Pancreas (tissue), 10 donors: ENCODE data around the gene LRP2BP. TPM values are rescaled to one million over a fixed set of nuclear protein-coding genes. Genes with fewer than 3 reads are reported as not detected.
"Not testable (repeated sequence)": the region's sequence is repeated elsewhere in the genome, so short reads cannot be mapped to it uniquely, and the experiment has no call there.

Experiments used
- ATAC-seq, 4 donors: fragments of 200-7000 bp; cut with Tn5 transposase; one replicate each; pipeline versions ENCODE4 v1.8.0 to v1.9.1; 2020; ENCODE audit warnings: mild to moderate bottlenecking in 4 of 4, moderate library complexity in 4 of 4
- DNase-seq, 6 donors: peaks; one replicate each; pipeline ENCODE4 v3.0.0-alpha.2; 2020
- FAIRE-seq: peaks from 2 replicates; lab custom pipeline; 2012; peaks lifted over from hg19 to GRCh38; lab: Jason Lieb, UNC
- H3K27ac ChIP-seq, 4 donors: fragments of 200-600 bp; sonication (generic); 1 replicate in 3 of 4; 2 replicates in 1 of 4; pipeline versions ENCODE4 v1.5.0 to v1.8.0; 2020
- H3K27me3 ChIP-seq, 4 donors: fragments of 200-600 bp; one replicate each; pipeline ENCODE4 v1.8.0; 2021
- H3K36me3 ChIP-seq, 3 donors: fragments of 200-600 bp; sonication (generic) in 1 of 3; one replicate each; pipeline versions ENCODE4 v1.5.0 to v1.8.0; 2020 to 2021
- H3K4me1 ChIP-seq, 3 donors: fragments of 200-600 bp; one replicate each; pipeline ENCODE4 v1.8.0; 2021
- H3K4me3 ChIP-seq, 4 donors: fragments of 200-600 bp; sonication (generic) in 2 of 4; one replicate each; pipeline versions ENCODE4 v1.5.0 to v1.8.0; 2020 to 2021
- H3K9me3 ChIP-seq, 4 donors: fragments of 200-600 bp; one replicate each; pipeline ENCODE4 v1.8.0; 2021
- CTCF ChIP-seq, 4 donors: fragments of 200-600 bp; sonication (generic) in 3 of 4; IDR thresholded peaks; one replicate each; pipeline versions ENCODE4 v1.5.0 to v1.8.0; 2021; ENCODE audit warnings: antibody characterized with exemption in 4 of 4
- WGBS, 2 donors: extraction: QIAGEN DNeasy Blood & Tissue Kit; methylation state at CpG; one replicate each; pipeline ENCODE4 v1.1.7; 2013; 5-methylcytosine and 5-hydroxymethylcytosine counted together
- intact Hi-C, 3 donors: fragments of 100-400 bp; cut with DNase I; formaldehyde crosslinking; loops; one replicate each; pipeline versions ENCODE4 v1.11.1 to v1.14.2; 2022
- polyA plus RNA-seq, 2 donors: library from polyadenylated mRNA; stranded (reverse); fragments of 200-250 nt; gene quantifications; one replicate each; pipeline ENCODE4 v1.2.3, GENCODE V29; 2013
- total RNA-seq, 6 donors: library from RNA; stranded (reverse); fragmentation: NEBNext Ultra II Directional in 4 of 6; extraction: Animal tissue kit (Norgen Biotek cat#: 25700) in 4 of 6; gene quantifications; one replicate each; pipeline versions ENCODE4 v1.2.1 to v1.2.4, GENCODE V29; 2021 to 2023
- donor health status: healthy with polysubstance abuse.
- donor health status: DM: no; HTN: no; CAD: no; lungs with moderate emphysema.
- donor health status: DM: no; HTN: no; CAD: no.
- donor health status: control.
- donor health status: control.
- donor health status: Bipolar disorder and iron deficiency.
- donor health status: DM: yes; HTN: yes; CAD: no.
- donor health status: DM: no; HTN: no; CAD: no.
- donor health status: DM: no; HTN: no; CAD: no.
- donor health status: DM: yes; HTN: yes; CAD: no.

The LRP2BP gene
- total and polyA plus RNA-seq, 8 donors: 0.72 to 2.1 (median 1.00) TPM

- H3K4me3 ChIP-seq: no peak overlapping the region
- no peaks in the 10 kb centered on the region for H3K4me1 ChIP-seq
- no peaks in the 10 kb centered on the region for H3K27me3 ChIP-seq
- ATAC-seq (no peak), DNase-seq (no peak), FAIRE-seq (no peak)
- no peak overlapping the region for H3K27ac ChIP-seq
- WGBS, 2 donors: 94 to 97% methylated on average over 1 of the region's 1 CpG
- H3K36me3 ChIP-seq: peaks cover 0 to 5% (median 0%) of the 10 kb centered on the region in 3 donors
- H3K9me3 ChIP-seq: no peaks in the 10 kb centered on the region
- intact Hi-C loops: no loop called here
- TF ChIP-seq CTCF (IDR thresholded peaks at IDR 0.05): no peak
Observed at GRCh38 chr4:185323606-185324005, 72.1 kb downstream of the LRP2BP start.

GRCh38 chr4:185322803-185323202 is 72.9 kb downstream of the LRP2BP start:
- Histone ChIP-seq H3K27me3 (no peaks in the 10 kb centered on the region), H3K36me3 (peaks cover 0 to 5% (median 0%) of the 10 kb centered on the region in 3 donors), H3K4me1 (no peaks in the 10 kb centered on the region), H3K9me3 (no peaks in the 10 kb centered on the region), H3K4me3 (no peak overlapping the region), H3K27ac (no peak overlapping the region)
- FAIRE-seq: no peak
- no peak for DNase-seq
- no peak for ATAC-seq
- intact Hi-C loops: no loop called here
- no peak for TF ChIP-seq CTCF (IDR thresholded peaks at IDR 0.05)
- 76 to 82% methylated on average over 2 of the region's 2 CpGs for WGBS, 2 donors

DNA sequence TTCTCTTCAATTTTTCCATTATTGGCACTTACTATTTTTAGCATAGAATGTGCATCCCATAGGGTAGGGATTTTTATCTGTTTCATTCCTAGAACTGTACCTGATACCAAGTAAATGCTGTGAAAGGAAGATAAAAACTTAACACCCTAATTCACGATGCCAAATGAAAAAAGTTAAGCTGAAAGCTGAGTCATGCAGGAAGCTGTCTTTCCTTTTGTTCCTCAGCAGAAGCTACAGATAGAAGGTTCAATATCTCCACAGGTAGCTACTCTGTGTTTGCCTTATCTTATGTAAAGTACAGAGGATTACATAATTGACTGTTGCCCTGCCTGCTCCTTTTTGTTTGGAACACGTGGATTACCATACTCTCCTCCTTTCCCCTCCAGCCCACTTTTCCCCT is 77.0 kb downstream of the LRP2BP start:
- peaks cover 0 to 5% (median 0%) of the 10 kb centered on the region in 3 donors for H3K36me3 ChIP-seq
- FAIRE-seq: no peak
- 30 to 36% methylated on average over 2 of the region's 2 CpGs for WGBS, 2 donors
- no peaks in the 10 kb centered on the region for H3K9me3 ChIP-seq
- no peaks in the 10 kb centered on the region for H3K4me1 ChIP-seq
- no peak for TF ChIP-seq CTCF (IDR thresholded peaks at IDR 0.05)
- intact Hi-C loops: no loop called here
- H3K27ac ChIP-seq: no peak overlapping the region
- H3K27me3 ChIP-seq: no peaks in the 10 kb centered on the region
- no peak for DNase-seq
- ATAC-seq: peak in 3 of 4 donors; percentile 44 to 60 (median 59)
- no peak overlapping the region for H3K4me3 ChIP-seq

DNA sequence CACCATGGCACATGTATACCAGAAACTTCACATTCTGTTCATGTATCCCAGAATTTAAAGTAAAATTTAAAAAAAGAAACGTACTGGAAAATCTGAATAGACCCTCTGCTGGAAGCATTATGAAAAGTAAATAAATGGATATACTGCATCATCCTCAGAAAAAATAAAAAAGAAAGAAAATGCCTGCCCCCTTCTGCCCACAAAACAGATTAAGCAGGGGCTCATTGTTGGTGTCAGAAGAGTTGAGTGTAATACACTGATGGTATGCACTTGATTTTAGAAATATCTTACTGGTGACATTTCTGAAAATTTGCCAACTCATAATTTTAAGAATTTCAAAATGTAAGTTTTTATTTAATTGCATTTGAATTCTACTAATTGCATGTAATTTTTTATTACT is 77.8 kb downstream of the LRP2BP start:
- intact Hi-C loops: no loop called here
- peaks cover 0 to 5% (median 0%) of the 10 kb centered on the region in 3 donors for H3K36me3 ChIP-seq
- no peak for ATAC-seq

DNA sequence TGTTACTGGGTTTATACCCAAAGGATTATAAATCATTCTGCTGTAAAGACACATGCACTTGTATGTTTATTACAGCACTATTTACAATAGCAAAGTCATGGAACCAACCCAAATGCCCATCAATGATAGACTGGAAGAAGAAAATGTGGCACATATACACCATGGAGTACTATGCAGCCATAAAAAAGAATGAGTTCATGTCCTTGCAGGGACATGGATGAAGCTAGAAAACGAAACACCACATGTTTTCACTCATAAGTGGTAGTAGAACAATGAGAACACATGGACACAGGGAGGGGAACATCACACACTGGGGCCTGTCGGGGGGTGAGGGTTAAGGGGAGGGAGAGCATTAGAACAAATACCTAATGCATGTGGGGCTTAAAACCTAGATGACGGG is 78.3 kb downstream of the LRP2BP start:
- WGBS, 2 donors: 80 to 97% methylated on average over 3 of the region's 3 CpGs
- FAIRE-seq, ATAC-seq, H3K27me3 ChIP-seq, intact Hi-C loops, H3K4me3 ChIP-seq, H3K27ac ChIP-seq, H3K4me1 ChIP-seq, DNase-seq, H3K9me3 ChIP-seq, H3K36me3 ChIP-seq: not testable (repeated sequence)

More for the DNA sequence above, 77.8 kb downstream of the LRP2BP start:
- DNase-seq: no peak
- no peaks in the 10 kb centered on the region for H3K27me3 ChIP-seq
- no peak for TF ChIP-seq CTCF (IDR thresholded peaks at IDR 0.05)
- no peak overlapping the region for H3K27ac ChIP-seq
- WGBS, 2 donors: 100% methylated on average over 1 of the region's 1 CpG
- no peak for FAIRE-seq
- no peak overlapping the region for H3K4me3 ChIP-seq
- H3K4me1 ChIP-seq: no peaks in the 10 kb centered on the region
- H3K9me3 ChIP-seq: no peaks in the 10 kb centered on the region

Other genes with a start within 250 kb of the LRP2BP start
- 10 to 100 TPM; 10.4 to 19.2 (median 17.2) TPM for gene CFAP97, start 191.9 kb downstream of the LRP2BP start, total RNA-seq
- gene CFAP97, start 191.9 kb downstream of the LRP2BP start, polyA plus RNA-seq: 1 to 10 TPM; 3.4 to 5.6 TPM
- 10 to 100 TPM; 10.1 to 15.0 (median 12.5) TPM for gene SNX25, start 186.3 kb downstream of the LRP2BP start, total RNA-seq
- gene SNX25, start 186.3 kb downstream of the LRP2BP start, polyA plus RNA-seq: 1 to 10 TPM; 4.8 to 9.4 TPM
- 10 to 100 TPM in 2 of 6 donors, 1 to 10 TPM in 4; 4.8 to 13.5 (median 8.6) TPM for gene ANKRD37, start 917 bp upstream of the LRP2BP start, total RNA-seq
- 10 to 100 TPM; 11.5 to 15.3 TPM for gene ANKRD37, start 917 bp upstream of the LRP2BP start, polyA plus RNA-seq
- gene UFSP2, start 30.0 kb upstream of the LRP2BP start, total RNA-seq: 10 to 100 TPM; 13.4 to 23.4 (median 20.7) TPM
- 10 to 100 TPM; 10.1 to 14.7 TPM for gene UFSP2, start 30.0 kb upstream of the LRP2BP start, polyA plus RNA-seq
- gene CCDC110, start 75.8 kb upstream of the LRP2BP start, total RNA-seq: 10 to 100 TPM; 11.2 to 25.8 (median 19.6) TPM
- 1 to 10 TPM; 4.1 to 6.2 TPM for gene CCDC110, start 75.8 kb upstream of the LRP2BP start, polyA plus RNA-seq
- 10 to 100 TPM in 3 of 6 donors, 1 to 10 TPM in 3; 6.3 to 32.9 (median 10.7) TPM for gene PDLIM3, start 139.6 kb upstream of the LRP2BP start, total RNA-seq
- 10 to 100 TPM; 30.6 to 50.5 TPM for gene PDLIM3, start 139.6 kb upstream of the LRP2BP start, polyA plus RNA-seq